ENCODE measurements around the gene RIT1. TPM values are rescaled to one million over a fixed set of nuclear protein-coding genes. Genes with fewer than 3 reads are reported as not detected.

The RIT1 gene
- total RNA-seq, 2 donors from 2014 or later: 6.9 to 16.1 TPM

DNA sequence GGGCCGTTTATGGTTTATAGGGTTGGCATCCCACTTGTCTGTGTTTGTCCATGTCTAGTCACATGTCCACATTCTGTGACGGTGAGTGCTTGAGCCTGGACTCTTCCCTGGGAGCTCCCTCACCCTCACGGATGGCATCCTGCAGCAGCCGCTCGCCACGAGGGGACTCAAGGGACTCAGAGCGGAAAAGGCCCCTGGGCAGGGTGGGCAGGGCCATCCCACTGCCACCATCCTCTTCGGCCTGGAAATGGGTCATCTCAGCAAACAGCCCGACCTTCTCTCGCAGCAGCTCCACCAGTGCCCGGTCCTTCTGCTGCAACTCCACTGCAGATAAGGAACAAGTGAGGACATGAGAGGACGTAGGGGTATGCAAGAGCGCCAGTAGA, 41.3 kb upstream of the RIT1 start:
- H3K27me3 ChIP-seq: no peaks in the 10 kb centered on the region
- H3K4me1 ChIP-seq: no peaks in the 10 kb centered on the region
- H3K9me3 ChIP-seq: no peaks in the 10 kb centered on the region
- H3K27ac ChIP-seq: no peak overlapping the region
- 91 to 94% methylated on average over 12 to 13 of the region's 13 CpGs for WGBS, 2 donors
- DNase-seq (no peak), ATAC-seq (no peak)
- no peak overlapping the region for H3K4me3 ChIP-seq
- peaks cover 0 to 28% of the 10 kb centered on the region in 2 donors for H3K36me3 ChIP-seq (replicated peaks in 1 of 2; ENCODE audit: insufficient read depth in 1 of 2, low read depth in 2 of 2)
- no peak for TF ChIP-seq POLR2A (IDR thresholded peaks at IDR 0.05)
- TF ChIP-seq, protein P1, sequence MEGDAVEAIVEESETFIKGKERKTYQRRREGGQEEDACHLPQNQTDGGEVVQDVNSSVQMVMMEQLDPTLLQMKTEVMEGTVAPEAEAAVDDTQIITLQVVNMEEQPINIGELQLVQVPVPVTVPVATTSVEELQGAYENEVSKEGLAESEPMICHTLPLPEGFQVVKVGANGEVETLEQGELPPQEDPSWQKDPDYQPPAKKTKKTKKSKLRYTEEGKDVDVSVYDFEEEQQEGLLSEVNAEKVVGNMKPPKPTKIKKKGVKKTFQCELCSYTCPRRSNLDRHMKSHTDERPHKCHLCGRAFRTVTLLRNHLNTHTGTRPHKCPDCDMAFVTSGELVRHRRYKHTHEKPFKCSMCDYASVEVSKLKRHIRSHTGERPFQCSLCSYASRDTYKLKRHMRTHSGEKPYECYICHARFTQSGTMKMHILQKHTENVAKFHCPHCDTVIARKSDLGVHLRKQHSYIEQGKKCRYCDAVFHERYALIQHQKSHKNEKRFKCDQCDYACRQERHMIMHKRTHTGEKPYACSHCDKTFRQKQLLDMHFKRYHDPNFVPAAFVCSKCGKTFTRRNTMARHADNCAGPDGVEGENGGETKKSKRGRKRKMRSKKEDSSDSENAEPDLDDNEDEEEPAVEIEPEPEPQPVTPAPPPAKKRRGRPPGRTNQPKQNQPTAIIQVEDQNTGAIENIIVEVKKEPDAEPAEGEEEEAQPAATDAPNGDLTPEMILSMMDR (IDR thresholded peaks at IDR 0.05): no peak
- intact Hi-C loops (cut with DNase I): no loop called here

DNA sequence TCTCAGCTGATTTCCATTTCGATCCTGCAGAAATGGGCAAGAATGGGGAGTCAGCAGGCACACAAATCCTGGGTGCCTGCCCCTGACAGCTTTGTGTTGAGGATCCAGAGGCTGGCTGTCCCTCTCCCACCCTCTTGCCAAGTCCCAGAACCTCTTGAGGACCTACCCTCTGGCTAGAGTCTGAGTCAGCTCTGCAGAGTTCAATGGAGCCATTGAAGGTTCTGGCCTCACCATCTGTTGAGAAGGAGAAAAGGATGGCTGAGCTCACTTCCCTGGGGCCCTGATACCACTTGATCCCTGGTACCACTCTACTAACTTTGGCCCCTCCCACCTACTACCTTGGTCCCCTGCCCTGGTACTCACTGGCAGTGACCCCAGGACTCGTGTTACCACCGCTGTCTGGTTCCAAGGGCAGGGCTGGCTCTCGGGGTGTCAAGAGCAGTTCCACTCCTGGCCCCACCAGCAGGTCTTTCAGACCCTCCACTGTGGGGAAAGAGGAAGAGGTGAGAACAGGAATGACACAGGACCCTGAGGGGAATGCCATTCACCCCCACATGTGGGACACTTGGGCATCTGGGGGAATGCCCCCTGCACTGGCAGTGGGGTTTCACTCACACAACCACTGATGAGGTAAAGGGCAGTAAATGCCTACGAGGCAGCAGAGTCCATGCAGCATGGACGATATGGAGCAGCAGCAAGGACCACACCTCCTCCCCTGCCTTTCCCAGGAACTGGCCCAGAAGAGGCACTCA, 40.8 kb upstream of the RIT1 start:
- DNase-seq (no peak), ATAC-seq (no peak)
- H3K27me3 ChIP-seq: no peaks in the 10 kb centered on the region
- 74 to 89% methylated on average over 3 to 6 of the region's 6 CpGs for WGBS, 2 donors
- peaks cover 0 to 25% of the 10 kb centered on the region in 2 donors for H3K36me3 ChIP-seq (replicated peaks in 1 of 2; ENCODE audit: insufficient read depth in 1 of 2, low read depth in 2 of 2)
- no peak overlapping the region for H3K4me3 ChIP-seq
- no peaks in the 10 kb centered on the region for H3K4me1 ChIP-seq
- H3K9me3 ChIP-seq: no peaks in the 10 kb centered on the region
- no peak overlapping the region for H3K27ac ChIP-seq
- TF ChIP-seq POLR2A (IDR thresholded peaks at IDR 0.05): no peak
- TF ChIP-seq, protein P1 (IDR thresholded peaks at IDR 0.05): no peak
- intact Hi-C loops (cut with DNase I): no loop called here

DNA sequence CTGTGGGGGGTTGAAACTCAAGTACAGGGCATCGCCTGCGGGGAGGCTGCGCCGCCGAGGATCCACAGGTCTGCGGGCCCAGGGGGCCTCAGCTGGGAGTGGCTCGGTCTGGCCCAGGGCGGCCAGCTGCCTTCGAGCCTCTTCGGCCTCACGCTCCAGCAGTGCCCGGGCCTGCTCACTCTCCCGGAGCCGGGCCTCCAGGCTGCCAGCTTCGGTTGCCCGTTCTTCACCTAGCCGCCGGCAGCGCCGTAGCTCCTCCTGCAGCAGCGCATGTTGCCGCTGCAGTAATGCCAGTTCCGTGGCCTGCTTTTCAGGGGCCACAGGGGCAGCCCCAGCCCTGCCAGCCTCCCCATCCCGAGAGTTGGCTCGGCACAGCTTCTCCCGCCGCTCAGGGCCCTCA, 39.7 kb upstream of the RIT1 start:
- intact Hi-C loops (cut with DNase I): no loop called here
- TF ChIP-seq, protein P1 (IDR thresholded peaks at IDR 0.05): no peak
- no peak for TF ChIP-seq POLR2A (IDR thresholded peaks at IDR 0.05)
- WGBS, 2 donors: 95 to 100% methylated on average over 1 to 26 of the region's 27 CpGs
- no peaks in the 10 kb centered on the region for H3K9me3 ChIP-seq
- DNase-seq (no peak), ATAC-seq (no peak)
- no peaks in the 10 kb centered on the region for H3K27me3 ChIP-seq
- peaks cover 0 to 25% of the 10 kb centered on the region in 2 donors for H3K36me3 ChIP-seq (replicated peaks in 1 of 2; ENCODE audit: insufficient read depth in 1 of 2, low read depth in 2 of 2)
- H3K4me1 ChIP-seq: peaks cover 11% of the 10 kb centered on the region
- no peak overlapping the region for H3K27ac ChIP-seq
- H3K4me3 ChIP-seq: no peak overlapping the region

- ATAC-seq (no peak), DNase-seq (no peak)
- TF ChIP-seq, protein P1 (IDR thresholded peaks at IDR 0.05): no peak
- TF ChIP-seq POLR2A (IDR thresholded peaks at IDR 0.05): no peak
- Histone ChIP-seq H3K4me3 (no peak overlapping the region), H3K27ac (no peak overlapping the region), H3K4me1 (peaks cover 26% of the 10 kb centered on the region), H3K27me3 (no peaks in the 10 kb centered on the region), H3K36me3 (replicated peaks in 1 of 2; ENCODE audit: insufficient read depth in 1 of 2, low read depth in 2 of 2) (peaks cover 0 to 21% of the 10 kb centered on the region in 2 donors), H3K9me3 (no peaks in the 10 kb centered on the region)
- 93 to 95% methylated on average over 4 to 8 of the region's 8 CpGs for WGBS, 2 donors
- intact Hi-C loops (cut with DNase I): no loop called here
Measured at GRCh38 chr1:155947741-155948140, 36.6 kb upstream of the RIT1 start.

DNA sequence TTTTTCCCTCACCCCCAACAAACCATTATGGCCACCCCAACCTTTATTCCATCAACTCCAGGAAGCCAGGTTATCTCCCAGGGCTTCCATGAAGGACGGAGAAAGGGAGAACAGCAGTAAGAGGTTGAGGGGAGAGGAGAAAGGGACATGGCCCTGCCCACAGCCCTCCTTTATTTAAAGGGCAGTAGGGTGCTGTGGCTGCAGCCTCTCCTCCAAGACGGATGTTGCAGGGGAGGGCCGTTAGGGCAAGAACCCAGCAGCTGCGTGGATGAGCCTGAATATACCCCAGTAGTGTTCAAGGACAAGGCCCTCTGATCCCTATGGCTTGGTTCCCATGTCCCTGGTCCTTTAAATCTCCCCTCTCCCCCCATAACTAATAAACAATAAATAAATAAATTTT, 36.1 kb upstream of the RIT1 start:
- ATAC-seq (no peak), DNase-seq (no peak)
- TF ChIP-seq POLR2A (IDR thresholded peaks at IDR 0.05): no peak
- TF ChIP-seq, protein P1 (IDR thresholded peaks at IDR 0.05): no peak
- H3K27ac ChIP-seq: peak overlapping the region in 1 of 4 donors; percentile 84
- peaks cover 31% of the 10 kb centered on the region for H3K4me1 ChIP-seq
- no peaks in the 10 kb centered on the region for H3K9me3 ChIP-seq
- intact Hi-C loops (cut with DNase I): no loop called here
- 77 to 87% methylated on average over 4 of the region's 4 CpGs for WGBS, 2 donors
- peaks cover 0 to 16% of the 10 kb centered on the region in 2 donors for H3K36me3 ChIP-seq (replicated peaks in 1 of 2; ENCODE audit: insufficient read depth in 1 of 2, low read depth in 2 of 2)
- no peak overlapping the region for H3K4me3 ChIP-seq
- no peaks in the 10 kb centered on the region for H3K27me3 ChIP-seq
